Activated CD4-positive, alpha-beta T cell treated with anti-CD3 and anti-CD28 coated beads for 36 hours (primary cell): ENCODE measurements around the gene MRPL2. TPM values are rescaled to one million over a fixed set of nuclear protein-coding genes. Genes with fewer than 3 reads are reported as not detected.
"Not testable (repeated sequence)": the region's sequence is repeated elsewhere in the genome, so short reads cannot be mapped to it uniquely, and the experiment has no call there.

Experiments used
- ATAC-seq: fragments of 200-7000 bp; cut with Tn5 transposase; one replicate; pipeline ENCODE4 v1.10.0; 2021; ENCODE audit warnings: mild to moderate bottlenecking, moderate library complexity
- CTCF ChIA-PET: fragments of 350-600 bp; sonication (Branson Sonifier 250); formaldehyde crosslinking; loops from one replicate; lab custom pipeline; 2021; ENCODE audit warnings: antibody characterized with exemption; lab: Charles Lee
- POLR2A ChIA-PET: fragments of 350-600 bp; sonication (Branson Sonifier 250); formaldehyde crosslinking; loops from one replicate; lab custom pipeline; 2021; ENCODE audit warnings: antibody characterized with exemption, inconsistent platforms; lab: Charles Lee
- DNase-seq: peaks from one replicate; pipeline ENCODE4 v3.0.0-alpha.2; 2020
- H3K27ac Mint-ChIP-seq: one replicate; pipeline ENCODE4 v1.8.0; 2021; ENCODE audit warnings: mixed read lengths
- H3K27me3 Mint-ChIP-seq: one replicate; pipeline ENCODE4 v1.8.0; 2021; ENCODE audit warnings: mixed read lengths
- H3K36me3 Mint-ChIP-seq: one replicate; pipeline ENCODE4 v1.8.0; 2021; ENCODE audit warnings: low read depth, mixed read lengths
- H3K4me1 Mint-ChIP-seq: one replicate; pipeline ENCODE4 v1.8.0; 2021; ENCODE audit warnings: mixed read lengths
- H3K4me3 Mint-ChIP-seq: one replicate; pipeline ENCODE4 v1.8.0; 2021; ENCODE audit warnings: mild to moderate bottlenecking, moderate library complexity, mixed read lengths
- H3K9me3 Mint-ChIP-seq: one replicate; pipeline ENCODE4 v1.8.0; 2021; ENCODE audit warnings: low read depth, mixed read lengths
- intact Hi-C, 2 experiments: fragments of 100-400 bp; cut with DNase I in 1 of 2; cut with micrococcal nuclease in 1 of 2; formaldehyde crosslinking; loops; one replicate each; pipeline versions ENCODE4 v1.14.2 to v1.15.1; 2022 to 2024; cut with DNase I, micrococcal nuclease
- total RNA-seq, 2 experiments: library from RNA; stranded (reverse); gene quantifications; one replicate each; pipeline ENCODE4 v1.2.3, GENCODE V29; 2021

MRPL2 gene
- total RNA-seq, 2 experiments from 2014 or later = 93.9 to 110 TPM

DNA sequence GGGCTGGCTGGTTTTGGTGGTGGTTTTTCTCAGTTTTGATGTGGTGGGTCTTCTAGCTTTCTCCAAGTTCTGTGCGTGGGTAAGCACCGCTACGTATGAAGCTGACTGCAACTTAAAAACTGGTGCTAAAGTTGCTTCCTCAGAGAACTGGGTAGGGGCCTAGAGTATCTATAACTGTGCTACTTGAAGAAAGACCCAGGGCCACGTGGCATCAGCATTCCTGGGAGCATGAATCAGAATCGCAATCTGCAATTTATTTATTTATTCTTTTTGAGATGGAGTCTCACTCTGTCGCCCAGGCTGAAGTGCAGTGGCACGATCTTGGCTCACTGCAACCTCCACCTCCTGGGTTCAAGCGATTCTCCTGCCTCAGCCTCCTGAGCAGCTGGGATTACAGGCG is 22.7 kb upstream of the MRPL2 start:
- intact Hi-C loops, POLR2A ChIA-PET, H3K36me3 Mint-ChIP-seq, H3K9me3 Mint-ChIP-seq, ATAC-seq, H3K4me3 Mint-ChIP-seq, H3K27me3 Mint-ChIP-seq, H3K27ac Mint-ChIP-seq, DNase-seq: not testable (repeated sequence)
- CTCF ChIA-PET = interaction anchor here (1.4 kb wide), 1 partner anchor 62 kb away, joined by 4 read pairs; no protein-coding TSS in a partner anchor
- peaks cover 12% of the 10 kb centered on the region for H3K4me1 Mint-ChIP-seq

DNA sequence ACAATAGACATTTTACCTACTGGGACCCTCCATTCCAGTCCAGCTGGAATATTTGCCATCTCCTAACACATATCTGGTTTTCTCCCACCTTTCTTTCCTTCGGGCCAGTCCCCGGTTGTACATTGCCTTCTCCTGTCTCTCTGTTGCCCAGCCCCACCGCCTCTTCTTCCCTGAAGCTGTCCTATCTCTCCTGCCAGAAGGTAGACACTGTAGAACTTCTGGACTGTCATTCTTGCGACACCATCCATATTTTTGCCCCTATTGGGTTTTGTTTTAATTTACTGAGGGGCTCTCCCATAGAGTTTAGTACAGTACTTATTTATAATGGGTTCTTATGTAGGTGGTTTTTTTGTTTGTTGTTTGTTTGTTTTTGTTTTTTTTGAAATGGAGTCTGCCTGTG is 21.8 kb upstream of the MRPL2 start:
- Mint-ChIP-seq H3K4me1 (peaks cover 7% of the 10 kb centered on the region), H3K27ac (no peak overlapping the region), H3K36me3 (no peaks in the 10 kb centered on the region), H3K9me3 (no peaks in the 10 kb centered on the region), H3K27me3 (peaks cover 9% of the 10 kb centered on the region), H3K4me3 (no peak overlapping the region)
- ATAC-seq (no peak), DNase-seq (no peak)
- intact Hi-C loops = no loop called here
- CTCF ChIA-PET = no interaction called here
- POLR2A ChIA-PET = no interaction called here

GRCh38 chr6:43078691-43079090 is 19.5 kb upstream of the MRPL2 start:
- no peaks in the 10 kb centered on the region for H3K9me3 Mint-ChIP-seq
- no peak overlapping the region for H3K4me3 Mint-ChIP-seq
- intact Hi-C loops = no loop called here
- CTCF ChIA-PET = no interaction called here
- H3K36me3 Mint-ChIP-seq = peaks cover 2% of the 10 kb centered on the region
- H3K4me1 Mint-ChIP-seq = peaks cover 7% of the 10 kb centered on the region
- H3K27ac Mint-ChIP-seq = no peak overlapping the region
- POLR2A ChIA-PET = no interaction called here
- DNase-seq = no peak
- peaks cover 9% of the 10 kb centered on the region for H3K27me3 Mint-ChIP-seq
- no peak for ATAC-seq

DNA sequence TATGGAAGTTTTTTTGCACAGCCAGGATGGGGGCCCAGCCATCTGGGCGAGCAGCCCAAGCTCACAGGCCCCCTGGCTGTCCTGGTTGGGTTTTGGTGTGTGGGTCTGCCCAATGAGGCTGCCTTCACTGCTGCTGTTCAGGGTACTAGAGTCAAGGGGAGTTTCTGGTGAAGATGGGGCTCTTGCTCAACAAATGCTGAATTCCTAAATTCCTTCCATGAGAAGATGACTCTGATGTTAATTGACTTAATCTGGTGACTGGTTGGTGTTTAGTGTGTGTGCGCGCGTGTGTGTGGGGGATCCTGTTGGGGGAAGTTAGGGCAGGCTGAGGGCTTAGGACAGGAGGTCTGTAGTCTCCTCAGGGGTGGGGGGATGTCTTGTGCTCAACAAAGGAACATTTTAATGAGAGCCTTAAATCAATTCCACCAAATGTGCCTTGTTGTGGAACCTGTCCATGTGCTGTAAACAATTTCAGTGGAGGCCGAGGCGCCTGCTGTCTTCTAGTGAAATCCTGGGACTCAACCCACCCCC is 18.8 kb upstream of the MRPL2 start:
- Mint-ChIP-seq H3K27me3 (peaks cover 9% of the 10 kb centered on the region), H3K4me3 (no peak overlapping the region), H3K9me3 (no peaks in the 10 kb centered on the region), H3K4me1 (peaks cover 7% of the 10 kb centered on the region), H3K36me3 (peaks cover 2% of the 10 kb centered on the region), H3K27ac (no peak overlapping the region)
- ChIA-PET POLR2A (no interaction called here), CTCF (interaction anchor here (2.2 kb wide), 1 partner anchor 66 kb away, joined by 10 read pairs; no protein-coding TSS in a partner anchor)
- no peak for ATAC-seq
- intact Hi-C loops = no loop called here
- no peak for DNase-seq

GRCh38 chr6:43077333-43077809 is 18.1 kb upstream of the MRPL2 start:
- no peak overlapping the region for H3K27ac Mint-ChIP-seq
- H3K4me3 Mint-ChIP-seq = peak overlapping the region; percentile 65
- peaks cover 7% of the 10 kb centered on the region for H3K4me1 Mint-ChIP-seq
- H3K9me3 Mint-ChIP-seq = no peaks in the 10 kb centered on the region
- POLR2A ChIA-PET = no interaction called here
- DNase-seq (peak; percentile 27), ATAC-seq (no peak)
- intact Hi-C loops = no loop called here
- CTCF ChIA-PET = interaction anchor here (2.2 kb wide), 1 partner anchor 67 kb away, joined by 10 read pairs; no protein-coding TSS in a partner anchor
- H3K36me3 Mint-ChIP-seq = peaks cover 2% of the 10 kb centered on the region
- peaks cover 9% of the 10 kb centered on the region for H3K27me3 Mint-ChIP-seq

- Mint-ChIP-seq H3K4me3 (peak overlapping the region; percentile 65), H3K36me3 (peaks cover 3% of the 10 kb centered on the region), H3K4me1 (peaks cover 7% of the 10 kb centered on the region), H3K27ac (no peak overlapping the region), H3K9me3 (no peaks in the 10 kb centered on the region), H3K27me3 (peaks cover 9% of the 10 kb centered on the region)
- POLR2A ChIA-PET = no interaction called here
- DNase-seq (peak; percentile 14), ATAC-seq (no peak)
- intact Hi-C loops = no loop called here
- CTCF ChIA-PET = interaction anchor here (2.2 kb wide), 1 partner anchor 67 kb away, joined by 10 read pairs; no protein-coding TSS in a partner anchor
These were observed 17.5 kb upstream of the MRPL2 start for GRCh38 chr6:43076464-43077332.

- intact Hi-C loops = no loop called here
- Mint-ChIP-seq H3K4me1 (peaks cover 7% of the 10 kb centered on the region), H3K9me3 (no peaks in the 10 kb centered on the region), H3K27me3 (peaks cover 9% of the 10 kb centered on the region), H3K36me3 (peaks cover 3% of the 10 kb centered on the region), H3K4me3 (peak within 1 kb of the TSS; percentile 65), H3K27ac (no peak within 1 kb of the TSS)
- DNase-seq = peak; percentile 71
- ChIA-PET CTCF (interaction anchor here (2.2 kb wide), 1 partner anchor 68 kb away, joined by 10 read pairs; no protein-coding TSS in a partner anchor), POLR2A (no interaction called here)
- peak; percentile 85 for ATAC-seq
These were observed 16.6 kb upstream of the MRPL2 start, which contains the start of gene PTK7 for GRCh38 chr6:43075670-43076463. Gene PTK7 (plus strand): TSS chr6:43076314. CDS start chr6:43076489, 175 bp downstream.

DNA sequence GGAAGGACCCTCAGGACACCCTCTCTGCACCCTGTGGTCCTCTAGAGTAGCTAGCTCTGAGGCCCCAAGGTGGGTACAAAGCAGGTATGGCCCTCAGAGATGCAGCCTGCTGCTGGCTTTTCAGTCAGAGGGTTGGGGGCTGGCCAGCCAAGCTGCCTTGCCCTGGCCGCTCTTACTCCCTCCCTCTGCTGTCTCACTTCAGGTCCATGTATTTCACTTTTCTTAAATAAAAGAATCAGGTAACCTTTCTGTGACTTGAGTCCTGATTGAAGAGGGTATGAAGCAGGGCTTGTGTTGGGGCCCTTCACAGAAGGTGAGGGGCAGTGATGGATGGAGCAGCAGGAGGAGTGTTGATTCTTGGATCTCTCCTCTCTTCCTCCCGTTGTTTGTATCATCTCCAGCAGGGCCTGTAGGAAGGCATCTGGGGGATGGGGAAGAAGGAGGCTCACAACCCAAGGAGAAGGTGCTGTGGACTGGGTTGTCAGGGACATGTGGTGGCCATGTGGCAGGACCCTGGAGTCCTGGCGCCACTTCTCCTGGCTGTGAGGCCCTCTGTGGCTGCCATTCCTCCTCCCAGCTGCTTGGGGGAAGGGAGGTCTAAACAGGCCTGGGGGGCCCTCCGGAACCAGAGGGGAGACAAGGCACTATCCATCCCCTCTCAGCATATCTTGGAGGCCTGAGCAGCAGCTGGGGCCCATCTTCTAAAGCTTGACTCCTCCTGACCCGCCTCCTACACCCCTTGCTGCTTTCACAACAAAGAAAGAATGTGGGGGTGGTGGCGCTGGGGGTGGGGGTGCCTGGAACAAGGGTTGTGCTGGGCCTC is 15.8 kb upstream of the MRPL2 start:
- DNase-seq (no peak), ATAC-seq (no peak)
- Mint-ChIP-seq H3K27me3 (peaks cover 9% of the 10 kb centered on the region), H3K9me3 (no peaks in the 10 kb centered on the region), H3K4me3 (no peak overlapping the region), H3K4me1 (peaks cover 7% of the 10 kb centered on the region), H3K36me3 (peaks cover 3% of the 10 kb centered on the region), H3K27ac (no peak overlapping the region)
- POLR2A ChIA-PET = no interaction called here
- intact Hi-C loops = loop anchor here in 1 of 2 experiments (5.0 kb wide), 1 partner anchor 173 kb away; no protein-coding TSS in a partner anchor
- CTCF ChIA-PET = interaction anchor here (0.6 kb wide), 1 partner anchor 13 kb away, joined by 3 read pairs; no protein-coding TSS in a partner anchor

DNA sequence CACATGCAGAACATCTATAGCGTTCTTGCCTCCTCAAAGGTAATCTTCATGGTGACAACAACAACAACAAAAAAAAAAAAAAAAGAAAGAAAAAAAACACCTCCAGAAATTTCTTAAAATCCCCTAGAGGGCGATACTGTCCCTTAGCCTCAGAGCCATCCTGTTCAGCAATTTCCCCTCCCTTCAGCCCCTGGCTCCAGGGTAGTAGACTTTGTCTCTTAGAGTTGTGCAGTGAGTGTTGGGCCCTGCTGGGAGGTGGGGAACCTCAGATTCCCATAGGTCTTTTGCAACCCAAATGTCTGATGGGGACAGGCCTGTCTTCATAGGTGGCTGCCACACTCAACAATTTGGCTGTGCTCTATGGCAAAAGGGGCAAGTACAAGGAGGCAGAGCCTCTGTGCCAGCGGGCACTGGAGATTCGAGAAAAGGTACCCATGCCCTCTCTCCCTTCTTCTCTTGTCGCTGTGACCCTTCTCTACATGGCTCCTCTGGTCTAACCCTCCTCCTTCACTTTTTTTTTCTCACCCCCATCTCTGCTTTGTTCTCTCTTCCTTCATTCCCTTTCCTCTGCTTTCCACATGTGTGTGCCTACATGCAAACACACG is 10.9 kb upstream of the MRPL2 start:
- POLR2A ChIA-PET = no interaction called here
- Mint-ChIP-seq H3K27me3 (no peaks in the 10 kb centered on the region), H3K36me3 (peaks cover 3% of the 10 kb centered on the region), H3K4me1 (no peaks in the 10 kb centered on the region), H3K9me3 (no peaks in the 10 kb centered on the region), H3K4me3 (no peak overlapping the region), H3K27ac (no peak overlapping the region)
- DNase-seq = peak; percentile 47
- CTCF ChIA-PET = interaction anchor here (0.7 to 0.8 kb wide), 3 partner anchors 11 to 48 kb away, joined by 3 to 4 read pairs (median 3); partner anchors contain the start of genes KLC4 and MRPL2
- ATAC-seq = peak; percentile 85
- intact Hi-C loops = loop anchor here (1.0 to 5.0 kb wide), 3 partner anchors 73 to 168 kb away; no protein-coding TSS in a partner anchor

DNA sequence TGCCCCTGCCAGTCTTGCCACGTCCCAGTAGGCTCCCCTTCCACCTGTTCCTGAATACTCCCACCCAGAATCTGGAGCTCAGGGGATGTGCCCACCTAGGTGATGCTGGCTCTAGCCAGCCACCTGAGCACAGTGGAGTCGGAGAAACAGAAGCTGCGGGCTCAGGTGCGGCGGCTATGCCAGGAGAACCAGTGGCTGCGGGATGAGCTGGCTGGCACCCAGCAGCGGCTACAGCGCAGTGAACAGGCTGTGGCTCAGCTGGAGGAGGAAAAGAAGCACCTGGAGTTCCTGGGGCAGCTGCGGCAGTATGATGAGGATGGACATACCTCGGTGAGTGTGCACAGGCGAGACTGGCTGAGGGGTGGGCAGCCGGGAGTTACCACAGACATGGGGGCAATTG is 3.6 kb upstream of the MRPL2 start:
- H3K36me3 Mint-ChIP-seq = no peaks in the 10 kb centered on the region
- intact Hi-C loops = no loop called here
- ChIA-PET CTCF (interaction anchor here (0.6 kb wide), 1 partner anchor 314 kb away, joined by 3 read pairs; no protein-coding TSS in a partner anchor), POLR2A (no interaction called here)
- DNase-seq (no peak), ATAC-seq (no peak)
- no peak overlapping the region for H3K4me3 Mint-ChIP-seq
- H3K4me1 Mint-ChIP-seq = peaks cover 24% of the 10 kb centered on the region
- no peak overlapping the region for H3K27ac Mint-ChIP-seq
- no peaks in the 10 kb centered on the region for H3K27me3 Mint-ChIP-seq
- no peaks in the 10 kb centered on the region for H3K9me3 Mint-ChIP-seq
